HG02870 (cell line): Measurements from ENCODE around the gene SLC19A1.

Source experiments
- ATAC-seq: cut with Tn5 transposase; IDR thresholded peaks from one replicate; pipeline ENCODE4 v1.9.1; 2021; ENCODE audit warnings: mild to moderate bottlenecking, moderate library complexity; ENCODE audit not compliant: unreplicated experiment

SLC19A1 gene

DNA sequence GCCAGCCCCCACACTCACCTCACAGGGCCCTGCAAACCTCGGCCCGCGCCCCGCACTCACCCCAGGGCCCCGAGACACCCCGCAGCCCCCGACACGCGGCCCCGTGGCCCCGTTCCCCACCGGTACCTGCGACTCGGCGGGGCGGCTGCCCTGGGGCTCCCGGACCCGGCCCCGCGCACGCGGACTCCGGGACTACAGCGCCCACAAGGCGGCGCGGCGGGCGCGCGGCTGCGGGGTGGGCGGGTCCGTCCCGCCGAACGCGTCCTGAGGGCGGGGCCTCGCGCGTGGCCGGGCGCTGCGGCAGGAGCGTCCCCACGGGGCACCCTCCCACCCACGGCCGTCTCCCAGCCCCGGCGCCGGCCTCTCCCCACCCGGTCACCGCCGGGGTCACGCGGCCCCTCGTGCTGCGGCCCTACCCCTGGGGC lies at the start of gene SLC19A1:
Gene SLC19A1 (minus strand): TSS at position 199 of the 425 bp plus-strand sequence. CDS start 4,481 bp downstream, outside the sequence.
- no peak for ATAC-seq

DNA sequence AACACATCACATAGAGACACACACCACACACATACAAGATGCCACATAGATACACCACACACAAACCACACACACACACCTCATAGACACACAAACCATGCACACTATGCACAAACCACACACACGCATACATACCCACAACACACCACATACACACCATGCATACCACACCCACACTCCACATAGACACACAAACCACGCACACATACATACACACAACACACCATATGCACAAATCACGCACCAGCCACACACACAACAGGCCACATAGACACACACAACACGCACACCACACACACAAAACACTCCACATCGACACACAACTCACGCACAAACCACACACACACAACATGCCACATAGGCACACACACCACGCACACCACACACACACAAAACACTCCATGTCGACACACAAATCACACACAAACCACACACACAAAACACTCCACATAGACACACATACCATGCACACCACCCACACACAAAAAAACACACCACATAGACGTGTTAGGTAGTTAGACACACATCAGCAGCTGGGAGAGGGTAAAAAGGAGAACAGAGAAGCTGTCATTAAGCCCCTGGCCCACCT lies 49.5 kb upstream of the SLC19A1 start:
- ATAC-seq = no peak

DNA sequence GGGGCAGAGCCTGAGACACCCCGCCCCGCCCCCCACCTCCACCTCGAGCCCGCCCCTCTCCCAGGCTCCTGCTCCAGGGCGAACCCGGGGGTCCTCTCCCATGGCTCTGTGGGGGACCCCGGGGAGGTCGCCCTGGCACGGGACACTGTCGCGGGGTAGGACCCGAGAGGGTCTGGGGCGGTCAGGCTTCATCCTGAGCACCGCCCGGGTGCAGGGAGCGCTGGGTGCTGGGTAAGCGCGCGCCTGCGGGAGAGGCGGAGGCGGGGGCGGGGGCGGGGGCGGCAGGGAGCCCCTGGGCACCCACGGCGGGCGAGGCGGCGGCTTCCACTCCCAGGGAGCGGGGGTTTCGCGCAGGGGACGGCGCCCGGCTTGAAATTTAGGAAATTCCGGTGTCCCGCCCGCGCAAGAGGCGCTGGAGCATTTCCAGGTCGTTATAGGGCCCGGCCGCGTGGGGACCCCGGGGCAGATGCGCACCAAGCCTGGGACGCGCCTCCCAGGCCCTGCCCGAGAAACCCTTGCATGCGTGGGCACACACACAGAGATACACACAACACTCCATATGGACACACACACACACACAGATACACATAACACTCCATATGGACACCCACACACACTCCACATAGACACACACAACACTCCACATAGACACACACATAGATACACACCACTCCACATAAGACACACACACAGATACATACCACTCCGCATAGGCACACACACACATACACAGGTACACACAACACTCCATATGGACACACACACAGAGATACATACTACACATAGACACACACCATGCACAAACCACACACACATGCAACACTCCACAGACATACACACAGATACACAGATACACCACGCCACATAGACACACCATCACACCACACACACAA lies 48.7 kb upstream of the SLC19A1 start:
- ATAC-seq = no peak

DNA sequence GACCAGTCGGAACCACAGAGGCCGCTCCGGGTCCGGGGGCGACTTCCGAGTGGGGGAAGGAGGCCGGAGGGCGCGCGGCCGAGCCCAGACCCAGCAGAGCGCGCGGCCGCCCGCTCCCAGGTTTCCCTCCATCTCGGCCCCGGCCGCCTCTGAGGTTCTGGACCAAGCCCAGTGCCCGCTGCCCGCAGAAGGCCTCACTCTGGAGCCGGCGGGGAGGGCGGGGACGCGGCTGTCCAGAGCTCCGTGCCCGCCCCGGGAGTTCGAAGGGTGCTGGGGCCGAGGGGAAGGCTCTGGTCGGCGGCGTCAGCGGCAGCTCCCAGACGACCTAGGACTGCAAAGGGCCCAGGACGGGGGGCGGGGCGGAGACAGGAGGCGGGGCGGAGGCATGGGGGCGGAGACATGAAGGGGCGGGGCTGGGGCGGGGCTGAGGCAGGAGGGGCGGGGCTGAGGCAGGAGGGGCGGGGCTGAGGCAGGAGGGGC lies 48.0 kb upstream of the SLC19A1 start:
- no peak for ATAC-seq

DNA sequence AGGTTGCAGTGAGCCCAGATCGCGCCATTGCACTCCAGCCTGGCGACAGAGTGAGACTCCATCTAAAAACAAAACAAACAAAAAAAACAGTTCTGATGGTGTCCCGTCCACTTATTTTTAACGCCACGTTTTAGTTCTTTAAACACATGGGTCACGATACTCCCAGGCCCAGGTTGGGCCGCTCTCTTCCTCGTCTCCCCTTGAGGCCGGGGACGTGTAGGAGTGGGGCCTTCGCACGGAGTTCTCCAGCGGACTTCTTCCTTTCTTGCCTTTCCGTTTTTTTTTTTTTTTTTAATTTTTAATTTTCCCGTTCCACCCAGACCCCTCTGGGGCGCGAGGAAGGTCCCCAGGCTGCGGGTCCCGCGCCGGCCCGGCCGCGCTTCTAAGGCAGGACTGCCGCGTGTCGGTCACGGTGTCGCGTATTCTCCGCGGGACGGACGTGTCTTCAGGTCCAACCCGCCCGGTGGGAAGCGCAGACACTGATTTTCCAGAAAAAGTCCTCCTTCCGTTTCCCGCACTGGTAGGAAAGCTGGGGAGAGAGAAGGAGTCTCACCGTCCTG lies 47.5 kb upstream of the SLC19A1 start:
- ATAC-seq = no peak

DNA sequence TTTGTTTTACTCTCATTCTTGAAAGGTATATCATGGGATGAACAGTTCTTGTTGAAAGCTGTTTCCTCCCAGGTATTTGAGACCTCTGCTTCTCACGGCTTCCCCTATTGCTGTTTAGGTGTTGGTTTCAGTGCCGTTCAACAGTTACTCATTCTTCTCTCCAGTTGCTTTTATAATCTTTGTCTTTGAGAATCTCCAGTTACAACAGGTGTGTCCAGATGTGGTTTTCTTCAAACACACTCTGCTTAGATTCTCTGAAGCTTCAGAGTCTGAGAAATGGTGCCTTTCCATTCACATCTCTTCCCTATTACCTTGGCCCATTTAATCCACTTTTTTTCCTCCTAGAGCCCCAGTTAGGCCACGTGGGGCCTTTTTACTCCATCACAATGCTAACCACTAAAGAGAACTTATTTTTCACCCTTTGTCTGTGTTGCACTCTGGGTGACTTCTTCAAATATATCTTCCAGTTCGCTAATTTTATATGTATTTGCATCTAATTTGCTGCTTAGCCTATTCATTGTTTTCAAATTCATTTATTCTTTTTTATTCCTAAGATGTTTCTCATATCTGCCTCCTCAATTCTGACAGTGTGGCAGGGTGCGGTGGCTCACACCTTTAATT lies 46.7 kb upstream of the SLC19A1 start:
- no peak for ATAC-seq

DNA sequence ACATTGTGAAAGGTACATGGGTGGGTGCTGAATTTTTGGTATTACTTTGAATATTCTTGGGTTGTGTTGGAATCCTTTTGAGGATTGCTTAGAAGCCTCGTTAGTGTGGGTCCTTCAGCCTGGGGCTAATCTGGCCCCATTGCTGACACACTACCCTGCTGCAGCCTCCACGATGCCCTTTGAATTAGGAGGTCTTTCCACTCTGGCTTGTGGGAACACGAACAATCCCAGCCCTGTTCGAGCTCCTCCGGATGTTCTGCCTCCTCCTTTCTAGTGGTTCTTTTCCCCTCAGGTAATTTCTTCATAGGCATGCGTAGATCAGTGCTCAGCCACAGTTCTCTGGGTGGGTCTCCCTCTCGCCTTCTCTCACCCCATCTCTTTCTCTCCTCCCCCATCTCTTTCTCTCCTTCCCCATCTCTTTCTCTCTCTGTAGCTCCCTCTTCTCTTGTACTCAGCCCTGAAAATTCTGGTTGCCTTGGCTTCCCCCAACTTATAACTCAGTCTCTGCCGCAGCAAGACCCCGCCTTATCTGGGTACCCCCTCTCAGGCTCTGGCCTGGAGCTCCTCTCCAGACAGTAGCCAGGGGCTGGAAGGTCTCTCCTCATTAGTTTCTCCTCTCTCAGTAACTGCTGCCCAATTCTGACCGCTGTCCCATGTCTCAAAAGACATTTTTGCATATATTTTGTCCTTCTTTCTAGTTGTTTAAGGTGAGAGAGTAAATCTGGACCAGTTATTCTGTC lies 46.0 kb upstream of the SLC19A1 start:
- ATAC-seq = no peak

DNA sequence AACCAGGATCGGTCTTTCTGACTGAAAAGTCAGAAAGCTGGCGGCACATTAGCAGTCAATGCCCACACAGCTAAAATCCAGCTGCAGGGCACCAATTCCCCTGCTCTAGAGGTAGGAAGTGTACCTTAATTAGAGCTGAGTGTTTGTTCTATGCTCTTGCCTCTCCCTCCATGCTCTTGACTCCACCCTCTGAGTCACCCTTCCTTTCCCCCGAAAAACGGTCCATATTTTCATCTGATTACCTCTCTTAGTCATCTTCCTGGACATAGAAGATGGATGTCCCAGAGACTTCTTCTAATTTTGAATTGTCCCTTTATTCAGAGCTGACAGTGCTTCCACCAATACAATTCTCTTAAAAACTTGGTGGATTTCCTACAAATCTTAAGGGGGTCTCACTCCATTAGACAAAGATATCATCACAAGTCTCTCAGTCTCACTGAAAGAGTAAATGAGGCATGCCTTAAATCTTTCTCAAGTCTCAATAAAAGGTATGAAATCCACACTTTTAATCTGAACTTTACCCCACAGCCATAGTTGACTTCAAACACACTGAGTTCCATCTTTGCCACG lies 44.1 kb upstream of the SLC19A1 start:
- no peak for ATAC-seq

DNA sequence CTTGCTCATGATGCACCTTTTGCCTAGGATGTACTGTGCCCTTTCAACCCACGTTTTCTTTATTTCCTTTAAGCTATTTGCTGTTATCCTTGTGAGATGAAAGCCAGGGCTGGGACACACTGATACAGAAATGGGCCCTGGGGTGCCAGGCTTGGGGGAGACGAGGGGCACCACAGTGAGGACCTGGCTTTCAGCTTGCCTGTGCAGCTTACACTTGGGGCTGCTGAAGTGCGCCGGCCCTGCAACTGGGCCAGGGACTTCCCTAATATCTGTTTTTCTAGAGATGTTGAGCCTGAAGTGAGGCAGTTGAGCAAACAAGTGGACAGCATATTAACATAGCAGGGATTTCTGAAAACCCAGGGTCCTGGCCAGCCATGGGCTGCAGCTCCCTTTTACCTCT lies 42.5 kb upstream of the SLC19A1 start:
- ATAC-seq = no peak

DNA sequence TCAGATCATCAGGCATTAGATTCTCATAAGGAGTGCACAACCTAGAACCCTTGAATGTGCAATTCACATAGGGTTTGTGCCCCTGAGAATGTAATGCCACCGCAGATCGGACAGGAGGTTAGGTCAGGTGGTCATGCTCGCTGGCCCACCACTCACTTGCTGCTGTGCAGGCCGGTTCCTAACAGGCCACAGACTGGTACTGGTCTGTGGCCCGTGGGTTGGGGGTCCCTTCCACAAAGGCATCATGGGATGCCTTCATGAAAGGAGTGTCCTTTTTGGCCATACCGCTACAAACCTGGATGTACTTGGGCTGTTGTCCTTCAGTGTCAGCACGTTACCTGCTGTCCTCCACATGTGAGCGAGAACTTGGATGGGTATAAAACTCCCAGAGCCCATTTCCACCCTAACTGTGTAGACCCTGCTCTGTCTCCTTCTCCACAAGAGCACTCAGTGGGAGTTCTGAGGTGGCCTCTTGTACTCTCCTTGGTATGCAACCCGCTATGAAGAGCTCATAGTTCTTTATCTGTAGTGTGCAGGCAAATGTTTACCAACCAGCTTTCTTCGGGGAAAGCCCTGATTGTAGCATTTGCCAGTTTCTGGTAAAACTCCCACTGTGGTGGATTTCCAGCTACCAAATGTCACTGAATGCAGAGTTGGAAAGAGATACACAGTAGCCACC lies 41.7 kb upstream of the SLC19A1 start:
- no peak for ATAC-seq

DNA sequence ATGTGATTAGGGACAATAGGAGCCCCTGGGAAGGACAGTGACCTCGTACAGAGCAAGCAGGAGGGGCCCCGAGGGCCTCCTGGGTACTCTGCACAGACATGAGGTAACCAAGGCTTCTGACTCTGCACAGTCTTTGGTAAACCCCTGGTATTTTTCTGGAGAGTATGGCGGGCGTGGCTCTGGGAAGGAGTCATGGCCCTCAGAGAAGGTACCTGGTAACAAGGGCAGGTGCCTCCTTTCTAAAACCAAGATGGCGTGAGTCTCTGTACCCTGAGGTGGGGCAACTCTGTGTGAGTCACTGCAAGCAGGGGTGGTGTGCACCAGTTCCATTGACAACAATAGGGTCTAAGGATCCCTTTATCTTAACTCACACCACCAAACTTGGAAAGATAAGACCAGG lies 39.9 kb upstream of the SLC19A1 start:
- ATAC-seq = no peak

DNA sequence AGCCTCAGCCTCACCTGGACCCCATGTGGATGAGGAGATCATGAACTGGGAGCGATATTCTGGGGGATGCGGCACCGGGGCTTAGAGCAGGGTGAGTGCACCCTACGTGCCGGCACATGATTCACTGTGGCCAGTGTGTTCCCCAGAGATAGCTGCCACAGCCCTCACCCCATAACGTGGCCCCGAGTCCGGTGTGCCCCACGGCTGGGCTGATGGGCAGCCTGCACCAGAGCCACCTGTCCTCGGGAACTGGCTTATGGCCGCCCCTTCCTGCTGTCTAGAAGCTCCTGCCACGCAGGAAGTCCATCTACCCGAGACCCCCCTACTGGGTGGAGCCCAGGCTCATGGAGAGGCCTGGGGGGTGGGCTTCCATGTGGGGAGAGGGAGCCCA lies 39.1 kb upstream of the SLC19A1 start:
- ATAC-seq = no peak

DNA sequence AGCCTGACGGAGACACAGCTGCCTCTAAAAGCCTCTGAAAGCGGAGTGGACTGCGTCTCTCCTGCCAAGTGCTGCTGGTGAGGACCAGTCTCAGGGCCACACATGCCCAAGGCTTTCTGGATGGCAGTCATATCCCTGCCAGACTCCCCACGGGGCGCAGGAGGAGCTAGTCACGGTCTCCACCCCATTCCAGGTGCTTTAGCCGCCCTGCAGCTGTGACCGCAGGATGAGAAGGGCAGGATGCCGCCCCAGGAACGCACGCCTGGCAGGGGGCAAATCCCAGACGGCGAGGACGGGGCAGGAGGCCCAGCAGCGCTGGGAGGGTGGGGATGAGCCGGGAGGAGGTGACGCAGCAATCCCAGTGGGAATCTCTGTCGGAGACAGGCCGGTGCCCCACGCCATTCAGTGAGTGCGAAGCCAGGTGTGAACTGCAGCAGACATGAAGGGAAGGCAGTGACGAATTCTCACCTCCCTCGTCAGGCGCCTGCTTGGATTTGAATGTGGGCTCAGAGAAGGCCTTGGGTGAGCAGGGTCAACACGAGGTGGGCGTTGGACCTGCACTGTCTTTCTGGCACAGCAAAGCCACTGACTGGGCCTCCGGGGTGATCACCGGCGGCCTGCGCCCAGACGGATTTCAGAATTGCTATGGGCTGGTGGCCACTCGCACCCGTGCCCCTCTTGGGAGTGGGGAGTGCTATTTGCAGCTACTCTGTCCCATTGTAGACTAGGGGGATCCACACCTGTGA lies 38.5 kb upstream of the SLC19A1 start:
- no peak for ATAC-seq

DNA sequence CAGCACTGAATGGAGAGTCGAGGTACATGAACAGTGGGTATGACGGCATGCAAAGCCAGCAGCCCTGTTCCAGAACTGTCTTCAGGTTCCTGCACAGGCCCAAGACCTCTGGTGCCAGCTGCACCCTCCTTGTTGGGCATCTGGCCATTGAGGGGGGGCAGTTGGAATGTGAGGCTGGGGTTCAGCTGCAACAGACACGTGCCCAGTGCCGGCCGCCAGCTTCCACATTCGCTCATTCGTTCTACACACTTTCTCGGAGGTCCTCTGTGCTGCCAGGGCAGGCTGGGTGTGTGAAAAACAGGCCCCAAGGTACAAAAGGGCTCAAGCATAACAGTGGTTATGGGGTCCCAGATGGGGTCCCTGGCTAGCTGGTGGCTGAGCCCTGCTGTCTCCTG lies 37.9 kb upstream of the SLC19A1 start:
- ATAC-seq = no peak

DNA sequence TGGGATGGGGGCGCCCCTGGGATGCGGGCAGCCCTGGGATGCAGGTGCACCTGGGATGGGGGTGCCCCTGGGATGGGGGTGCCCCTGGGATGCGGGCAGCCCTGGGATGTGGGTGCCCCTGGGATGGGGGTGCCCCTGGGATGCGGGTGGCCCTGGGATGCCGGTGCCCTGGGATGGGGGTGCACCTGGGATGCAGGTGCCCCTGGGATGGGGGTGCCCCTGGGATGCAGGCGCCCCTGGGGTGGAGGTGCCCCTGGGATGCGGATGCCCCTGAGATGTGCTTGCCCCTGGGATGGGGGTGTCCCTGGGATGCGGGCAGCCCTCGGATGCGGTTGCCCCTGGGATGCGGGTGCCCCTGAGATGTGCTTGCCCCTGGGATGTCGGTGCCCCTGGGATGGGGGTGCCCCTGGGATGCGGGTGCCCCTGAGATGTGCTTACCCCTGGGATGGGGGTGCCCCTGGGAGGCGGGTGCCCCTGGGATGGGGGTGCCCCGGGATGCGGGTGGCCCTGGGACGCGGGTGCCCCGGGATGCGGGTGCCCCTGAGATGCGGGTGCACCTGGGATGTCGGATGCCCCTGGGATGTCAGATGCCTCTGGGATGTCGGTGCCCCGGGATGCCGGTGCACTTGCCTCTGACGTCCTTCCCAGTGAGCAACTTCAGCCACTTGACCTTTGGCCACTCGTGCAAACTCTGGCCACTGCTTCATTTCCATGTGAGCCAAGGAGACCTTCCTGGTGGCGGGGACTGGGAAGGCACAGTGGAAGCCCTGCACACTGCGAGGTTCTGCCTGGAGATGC lies 37.3 kb upstream of the SLC19A1 start:
- no peak for ATAC-seq

DNA sequence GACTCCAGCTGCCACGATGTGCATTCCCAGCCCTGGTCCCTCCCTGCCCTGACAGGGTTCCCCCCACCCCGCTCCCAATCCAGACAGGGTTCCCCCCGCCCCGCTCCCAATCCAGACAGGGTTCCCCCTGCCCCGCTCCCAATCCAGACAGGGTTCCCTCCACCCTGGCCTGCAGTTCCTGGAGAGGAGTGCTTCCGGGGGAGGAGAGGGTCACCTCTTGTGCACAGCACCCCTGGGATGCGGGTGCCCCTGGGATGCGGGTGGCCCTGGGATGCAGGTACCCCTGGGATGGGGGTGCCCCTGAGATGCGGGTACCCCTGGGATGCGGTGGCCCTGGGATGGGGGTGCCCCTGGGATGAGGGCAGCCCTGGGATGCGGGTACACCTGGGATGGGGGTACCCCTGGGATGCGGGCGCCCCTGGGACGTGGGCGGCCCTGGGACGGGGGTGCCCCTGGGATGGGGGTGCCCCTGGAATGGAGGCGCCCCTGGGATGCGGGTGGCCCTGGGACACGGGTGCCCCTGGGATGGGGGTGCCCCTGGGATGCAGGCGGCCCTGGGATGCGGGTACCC lies 36.7 kb upstream of the SLC19A1 start:
- ATAC-seq = no peak

DNA sequence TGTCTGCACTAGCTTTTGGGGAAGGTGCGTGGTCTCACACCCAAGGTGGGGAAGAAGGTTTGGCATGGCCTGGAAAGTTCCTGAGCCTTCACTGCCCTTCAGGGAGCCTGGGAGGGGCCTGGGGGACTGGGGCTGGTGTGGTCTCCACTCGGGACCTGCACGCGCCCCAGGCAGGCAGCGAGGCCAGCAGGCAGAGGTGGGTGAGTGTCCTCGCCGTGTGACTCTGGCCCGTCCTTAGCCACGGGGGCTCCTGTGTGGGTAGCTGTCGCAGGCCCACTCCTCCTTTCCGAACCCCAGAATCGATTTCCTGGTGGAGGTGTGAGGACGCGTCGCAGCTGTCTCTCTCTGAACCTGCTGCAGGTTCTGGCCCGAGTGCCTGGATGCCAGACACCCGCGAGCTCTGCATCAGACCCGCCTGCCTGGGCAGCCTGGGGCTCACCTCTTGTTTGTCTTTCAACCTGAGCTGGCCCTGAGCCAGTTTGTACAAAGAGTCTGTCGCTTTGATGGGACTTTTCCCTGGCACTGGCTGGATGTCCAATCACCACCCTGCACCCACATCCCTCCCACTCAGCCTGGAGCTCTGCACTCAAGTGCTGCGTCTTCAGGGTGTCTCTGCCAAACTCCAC lies 36.0 kb upstream of the SLC19A1 start:
- ATAC-seq = no peak

DNA sequence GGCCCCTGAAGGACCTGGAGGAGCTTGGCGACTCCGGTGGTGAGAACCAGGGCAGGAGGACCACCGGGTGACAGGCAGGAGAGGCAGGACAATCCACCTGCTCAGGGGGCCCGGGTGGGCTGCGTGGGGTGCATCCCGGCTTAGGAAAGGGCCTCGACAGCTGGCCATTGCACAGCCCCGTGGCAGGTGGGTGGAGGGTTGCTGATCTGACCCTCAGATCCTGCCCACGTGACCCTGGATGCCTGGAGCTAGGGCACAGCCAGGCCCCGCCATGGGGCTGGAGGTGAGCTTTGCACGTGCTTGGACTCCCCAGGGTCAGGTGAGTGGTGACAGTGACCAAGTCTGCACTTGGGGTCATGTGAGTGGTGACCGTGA lies 35.5 kb upstream of the SLC19A1 start:
- ATAC-seq = no peak
